H1 (cell line): ENCODE results near the gene ZNFX1. TPM values are rescaled to one million over a fixed set of nuclear protein-coding genes. Genes with fewer than 3 reads are reported as not detected.

Source experiments
- ATF2 ChIP-seq: IDR thresholded peaks from 2 replicates; pipeline ENCODE4 v1.6.1; 2012; ENCODE audit warnings: low read length, inconsistent platforms
- CHD7 ChIP-seq: fragments of 300-600 bp; sonication (generic); IDR thresholded peaks from 2 replicates; pipeline ENCODE4 v1.7.1; 2012; ENCODE audit warnings: low read length, moderate library complexity, mild to moderate bottlenecking, inconsistent platforms; ENCODE audit not compliant: insufficient replicate concordance
- EP300 ChIP-seq, 2 experiments: IDR thresholded peaks; 1 replicate in 1 of 2; 2 replicates in 1 of 2; pipeline ENCODE4 v1.6.1; 2011 to 2012; ENCODE audit warnings: low read depth in 2 of 2, low read length in 2 of 2, mild to moderate bottlenecking in 2 of 2, borderline replicate concordance in 1 of 2, inconsistent platforms in 1 of 2, moderate library complexity in 1 of 2
- GTF2F1 ChIP-seq: IDR thresholded peaks from 2 replicates; pipeline ENCODE4 v1.6.1; 2012; ENCODE audit warnings: low read depth, low read length, improper control_type of control experiment, borderline replicate concordance
- MAFK ChIP-seq: IDR thresholded peaks from 2 replicates; pipeline ENCODE4 v1.6.1; 2012; ENCODE audit warnings: low read depth, mild to moderate bottlenecking, improper control_type of control experiment, low read length
- NRF1 ChIP-seq: IDR thresholded peaks from 2 replicates; pipeline ENCODE4 v1.6.1; 2011; ENCODE audit warnings: mild to moderate bottlenecking, low read depth, low read length, improper control_type of control experiment
- TAF7 ChIP-seq: optimal IDR thresholded peaks from 2 replicates; pipeline ENCODE3; 2011; ENCODE audit warnings: low read depth, mild to moderate bottlenecking, inconsistent platforms, low read length, moderate library complexity, borderline replicate concordance
- TEAD4 ChIP-seq: IDR thresholded peaks from 2 replicates; pipeline ENCODE4 v1.6.1; 2012; ENCODE audit warnings: low read depth, low read length, inconsistent platforms, mixed read lengths
- polyA plus RNA-seq, 7 experiments: library from polyadenylated mRNA; depleted of rRNA in 3 of 7; stranded (reverse) in 5 of 7; unstranded in 2 of 7; fragments of >200 nt in 5 of 7; fragments of 200-250 nt in 2 of 7; gene quantifications; 1 replicate in 5 of 7; 2 replicates in 1 of 7; 4 replicates in 1 of 7; pipeline versions ENCODE4 v1.2.1 to v1.2.3, GENCODE V29; 2011 to 2013; ENCODE audit warnings: missing spikeins in 2 of 7, mixed read lengths in 2 of 7
- total RNA-seq: library from RNA; stranded (reverse); fragmentation: NEBNext Ultra II Directional; extraction: Animal tissue kit (Norgen Biotek cat#: 25700); gene quantifications from 2 replicates; pipeline ENCODE4 v1.2.1, GENCODE V29; 2021

The ZNFX1 gene
- total and polyA plus RNA-seq, 2 of the 8 experiments (the other 6 are each of a cell fraction or from before 2014, with no cell fraction given), result 3.1 to 11.3 TPM

- TF ChIP-seq EP300 (IDR thresholded peaks at IDR 0.05; ENCODE audit: borderline replicate concordance in 1 of 2, low read depth in 2 of 2, low read length in 2 of 2) (no peak), MAFK (no peak), NRF1 (peak; percentile 69), GTF2F1 (peak; percentile 99), TEAD4 (no peak; the same call in 1 of the 2 replicates), CHD7 (no peak), ATF2 (peak; percentile 90), TAF7 (peak; percentile 93)
Observed at GRCh38 chr20:49278036-49278817, at the start of gene ZNFX1 (continued).
